Ascending aorta (tissue), 2 donors: ENCODE measurements around the gene ADCY2. TPM values are rescaled to one million over a fixed set of nuclear protein-coding genes. Genes with fewer than 3 reads are reported as not detected.

Source experiments
- DNase-seq, 2 donors: peaks; one replicate each; pipeline ENCODE4 v3.0.0-alpha.2; 2019; ENCODE audit warnings: low spot score in 2 of 2
- H3K27ac ChIP-seq, 2 donors: fragments of 200-600 bp; sonication (generic); one replicate each; pipeline ENCODE4 v1.5.1; 2016 to 2017; ENCODE audit warnings: mild to moderate bottlenecking in 1 of 2
- H3K27me3 ChIP-seq: fragments of 200-600 bp; sonication (generic); one replicate; pipeline ENCODE4 v1.5.1; 2017
- H3K36me3 ChIP-seq, 2 donors: fragments of 200-600 bp; sonication (generic); one replicate each; pipeline ENCODE4 v1.5.1; 2016
- H3K4me1 ChIP-seq, 2 donors: fragments of 200-600 bp; sonication (generic); one replicate each; pipeline ENCODE4 v1.5.1; 2016 to 2017; ENCODE audit warnings: mild to moderate bottlenecking in 1 of 2
- H3K4me3 ChIP-seq, 2 donors: fragments of 200-600 bp; sonication (generic); one replicate each; pipeline ENCODE4 v1.5.1; 2016 to 2017; ENCODE audit warnings: mild to moderate bottlenecking in 1 of 2
- H3K9me3 ChIP-seq, 2 donors: fragments of 200-600 bp; sonication (generic); one replicate each; pipeline ENCODE4 v1.5.1; 2016
- intact Hi-C: fragments of 100-400 bp; cut with DNase I; formaldehyde crosslinking; loops from one replicate; pipeline ENCODE4 v1.15.1; 2023
- total RNA-seq: library from RNA; depleted of rRNA; stranded (reverse); fragments of >200 nt; gene quantifications from one replicate; pipeline ENCODE4 v1.1.0, GENCODE V29; 2016
- TF ChIP-seq, protein P1 (sequence below), 3 experiments: fragments of 200-600 bp in 2 of 3; fragments of 450-650 bp in 1 of 3; sonication (generic) in 2 of 3; IDR thresholded peaks; one replicate each; pipeline ENCODE4 v1.5.1; 2016 to 2019; ENCODE audit warnings: antibody characterized with exemption in 3 of 3, mild to moderate bottlenecking in 1 of 3, moderate library complexity in 1 of 3

The ADCY2 gene
- total RNA-seq, 1 donor from 2014 or later = 0.11 TPM

DNA sequence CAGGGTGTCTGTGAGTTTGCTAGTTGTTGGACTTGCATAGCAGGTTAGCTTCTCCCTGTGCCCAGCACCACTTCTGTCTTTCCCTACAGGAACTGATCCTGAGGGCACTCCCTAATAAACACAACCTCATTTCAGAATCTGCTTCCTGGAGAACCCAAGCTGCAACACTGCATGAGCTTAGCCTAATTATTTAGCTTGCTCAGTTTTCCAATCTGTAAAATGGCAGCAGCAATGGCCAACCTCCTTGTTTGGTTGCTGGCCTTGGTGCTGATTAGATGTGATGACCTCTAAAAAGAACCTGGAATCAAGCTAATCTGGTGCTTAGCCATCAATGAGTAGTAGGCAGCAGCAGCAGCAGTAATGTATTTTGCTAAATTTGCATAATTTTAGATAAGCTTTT lies 133.9 kb downstream of the ADCY2 start:
- Histone ChIP-seq H3K36me3 (no peaks in the 10 kb centered on the region), H3K27me3 (no peaks in the 10 kb centered on the region), H3K4me3 (no peak overlapping the region), H3K4me1 (no peaks in the 10 kb centered on the region), H3K9me3 (no peaks in the 10 kb centered on the region), H3K27ac (no peak overlapping the region)
- DNase-seq = no peak
- intact Hi-C loops = no loop called here
- TF ChIP-seq, protein P1, sequence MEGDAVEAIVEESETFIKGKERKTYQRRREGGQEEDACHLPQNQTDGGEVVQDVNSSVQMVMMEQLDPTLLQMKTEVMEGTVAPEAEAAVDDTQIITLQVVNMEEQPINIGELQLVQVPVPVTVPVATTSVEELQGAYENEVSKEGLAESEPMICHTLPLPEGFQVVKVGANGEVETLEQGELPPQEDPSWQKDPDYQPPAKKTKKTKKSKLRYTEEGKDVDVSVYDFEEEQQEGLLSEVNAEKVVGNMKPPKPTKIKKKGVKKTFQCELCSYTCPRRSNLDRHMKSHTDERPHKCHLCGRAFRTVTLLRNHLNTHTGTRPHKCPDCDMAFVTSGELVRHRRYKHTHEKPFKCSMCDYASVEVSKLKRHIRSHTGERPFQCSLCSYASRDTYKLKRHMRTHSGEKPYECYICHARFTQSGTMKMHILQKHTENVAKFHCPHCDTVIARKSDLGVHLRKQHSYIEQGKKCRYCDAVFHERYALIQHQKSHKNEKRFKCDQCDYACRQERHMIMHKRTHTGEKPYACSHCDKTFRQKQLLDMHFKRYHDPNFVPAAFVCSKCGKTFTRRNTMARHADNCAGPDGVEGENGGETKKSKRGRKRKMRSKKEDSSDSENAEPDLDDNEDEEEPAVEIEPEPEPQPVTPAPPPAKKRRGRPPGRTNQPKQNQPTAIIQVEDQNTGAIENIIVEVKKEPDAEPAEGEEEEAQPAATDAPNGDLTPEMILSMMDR (IDR thresholded peaks at IDR 0.05) = no peak

DNA sequence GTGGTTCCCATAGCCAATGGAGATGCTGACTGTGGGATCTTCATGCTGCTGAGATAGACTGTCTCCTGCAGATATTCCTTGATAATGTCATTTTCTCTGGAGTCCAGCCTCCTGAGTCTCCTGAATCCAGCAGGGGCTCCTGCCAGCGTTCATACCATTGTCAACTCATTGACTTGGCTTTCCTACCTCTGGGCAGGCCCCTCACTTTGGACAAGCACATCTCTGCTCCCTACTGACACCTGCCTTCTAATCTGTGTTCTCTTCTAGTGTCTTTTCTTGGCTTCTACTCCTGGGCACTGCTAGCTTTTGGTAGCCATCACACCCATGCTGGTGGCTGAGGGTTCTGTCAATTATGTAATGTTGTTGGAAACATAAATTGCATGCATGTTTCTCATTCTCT lies 138.0 kb downstream of the ADCY2 start:
- Histone ChIP-seq H3K27me3 (no peaks in the 10 kb centered on the region), H3K9me3 (no peaks in the 10 kb centered on the region), H3K4me3 (no peak overlapping the region), H3K36me3 (no peaks in the 10 kb centered on the region), H3K4me1 (no peaks in the 10 kb centered on the region), H3K27ac (no peak overlapping the region)
- DNase-seq = no peak
- TF ChIP-seq, protein P1 (IDR thresholded peaks at IDR 0.05) = no peak
- intact Hi-C loops = no loop called here

DNA sequence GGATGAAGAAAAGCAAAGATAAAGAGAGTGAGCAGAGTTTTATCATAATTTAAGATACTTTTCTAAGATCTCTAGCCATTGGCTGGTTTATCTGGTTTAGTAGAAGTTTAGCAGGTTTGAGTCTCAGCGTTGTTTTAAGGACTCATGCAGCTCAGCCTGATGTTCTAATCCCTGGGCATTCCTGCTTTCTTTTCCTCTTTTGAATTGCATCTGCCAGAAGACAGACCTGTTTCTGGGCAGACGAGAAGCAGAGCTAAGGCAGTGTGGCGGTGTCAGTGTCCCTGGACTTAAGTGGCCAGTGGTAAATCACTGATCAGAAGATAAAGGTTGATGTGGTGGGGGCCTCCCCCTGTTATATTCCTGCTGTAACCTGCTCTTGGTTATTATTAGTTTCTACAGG lies 138.6 kb downstream of the ADCY2 start:
- TF ChIP-seq, protein P1 (IDR thresholded peaks at IDR 0.05) = no peak
- intact Hi-C loops = no loop called here
- no peak overlapping the region for H3K27ac ChIP-seq
- no peak overlapping the region for H3K4me3 ChIP-seq
- H3K27me3 ChIP-seq = no peaks in the 10 kb centered on the region
- DNase-seq = no peak
- H3K9me3 ChIP-seq = no peaks in the 10 kb centered on the region
- no peaks in the 10 kb centered on the region for H3K36me3 ChIP-seq
- no peaks in the 10 kb centered on the region for H3K4me1 ChIP-seq

DNA sequence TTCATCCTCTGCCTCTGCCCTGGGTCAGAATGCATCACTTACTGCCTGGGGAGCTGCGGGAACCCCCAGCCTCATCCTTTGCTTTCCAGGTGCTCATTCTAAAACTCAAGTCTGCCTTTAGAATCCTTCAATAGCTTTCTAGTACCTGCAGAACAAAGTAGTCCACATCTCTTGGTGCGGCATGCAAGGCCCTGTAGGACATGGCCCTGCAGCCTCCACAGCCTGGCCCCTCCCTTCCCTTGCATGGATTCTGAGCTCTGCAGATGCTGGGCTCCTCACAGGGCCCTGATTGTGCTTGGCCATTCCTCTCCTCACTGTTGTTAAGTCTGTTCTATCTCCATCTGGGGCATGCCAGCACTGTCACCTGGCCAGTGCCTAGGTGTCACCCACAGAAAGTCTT lies 141.6 kb downstream of the ADCY2 start:
- Histone ChIP-seq H3K9me3 (no peaks in the 10 kb centered on the region), H3K4me1 (no peaks in the 10 kb centered on the region), H3K4me3 (no peak overlapping the region), H3K36me3 (no peaks in the 10 kb centered on the region), H3K27ac (no peak overlapping the region), H3K27me3 (no peaks in the 10 kb centered on the region)
- intact Hi-C loops = no loop called here
- TF ChIP-seq, protein P1 (IDR thresholded peaks at IDR 0.05) = no peak
- no peak for DNase-seq

DNA sequence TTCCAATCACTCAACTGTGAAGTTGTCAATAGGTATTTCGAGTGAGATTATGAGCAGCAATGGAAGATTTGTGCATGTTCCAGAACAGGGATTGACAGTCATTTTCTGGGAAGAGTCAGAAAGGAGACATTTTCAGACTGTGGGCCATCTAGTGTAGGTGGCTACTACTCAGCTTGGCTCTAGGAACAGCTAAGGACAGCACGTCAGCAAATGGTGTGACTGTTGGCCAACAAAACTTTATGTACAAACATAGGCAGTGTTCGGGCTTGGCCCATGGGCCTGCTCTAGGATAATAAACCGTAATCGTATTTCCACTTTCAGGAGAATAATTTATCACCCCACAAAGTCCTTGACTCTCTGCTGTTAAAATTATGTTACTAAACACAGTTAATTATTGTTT lies 143.6 kb downstream of the ADCY2 start:
- Histone ChIP-seq H3K36me3 (no peaks in the 10 kb centered on the region), H3K27me3 (no peaks in the 10 kb centered on the region), H3K9me3 (no peaks in the 10 kb centered on the region), H3K27ac (no peak overlapping the region), H3K4me3 (no peak overlapping the region), H3K4me1 (no peaks in the 10 kb centered on the region)
- TF ChIP-seq, protein P1 (IDR thresholded peaks at IDR 0.05) = no peak
- DNase-seq = no peak
- intact Hi-C loops = no loop called here
